ENCODE measurements around the gene ARPC5L. TPM values are rescaled to one million over a fixed set of nuclear protein-coding genes. Genes with fewer than 3 reads are reported as not detected.

The ARPC5L gene
- polyA plus RNA-seq, 1 experiment: 62.0 TPM

DNA sequence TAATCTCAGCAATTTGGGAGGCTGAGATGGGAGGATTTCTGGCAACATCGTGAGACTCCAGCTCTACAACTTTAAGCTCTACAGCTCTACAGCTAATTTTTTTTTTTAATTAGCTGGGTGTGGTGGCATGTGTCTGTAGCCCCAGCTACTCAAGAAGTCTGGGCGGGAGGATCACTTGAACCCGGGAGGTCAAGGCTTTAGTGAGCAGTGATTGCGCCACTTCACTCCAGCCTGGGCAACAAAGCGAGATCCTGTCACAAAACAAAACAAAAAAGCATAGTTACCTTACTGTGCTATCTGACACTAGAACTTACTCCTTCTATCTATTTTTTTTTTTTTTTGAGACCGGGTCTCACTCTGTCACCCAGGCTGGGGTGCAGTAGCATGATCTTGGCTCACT is 15.0 kb upstream of the ARPC5L start:
- ChIA-PET POLR2A (no interaction called here), CTCF (interaction anchor here (13.2 kb wide), 1 partner anchor 73 kb away, joined by 674 read pairs; the partner anchor contains the start of genes NR6A1 and OLFML2A)
- TF ChIP-seq CTCF (IDR thresholded peaks at IDR 0.05; ENCODE audit: low read depth, low read length): no peak
- Histone ChIP-seq H3K27ac (ENCODE audit: low read depth, low read length) (no peak overlapping the region), H3K27me3 (ENCODE audit: control insufficient read depth, insufficient read depth, low read length) (peaks cover 3% of the 10 kb centered on the region), H3K9me3 (ENCODE audit: control insufficient read depth, insufficient read depth, low read length) (no peaks in the 10 kb centered on the region), H3K4me3 (ENCODE audit: low read depth, low read length) (no peak overlapping the region)
- no peak for DNase-seq (ENCODE audit: low read depth, low spot score)

DNA sequence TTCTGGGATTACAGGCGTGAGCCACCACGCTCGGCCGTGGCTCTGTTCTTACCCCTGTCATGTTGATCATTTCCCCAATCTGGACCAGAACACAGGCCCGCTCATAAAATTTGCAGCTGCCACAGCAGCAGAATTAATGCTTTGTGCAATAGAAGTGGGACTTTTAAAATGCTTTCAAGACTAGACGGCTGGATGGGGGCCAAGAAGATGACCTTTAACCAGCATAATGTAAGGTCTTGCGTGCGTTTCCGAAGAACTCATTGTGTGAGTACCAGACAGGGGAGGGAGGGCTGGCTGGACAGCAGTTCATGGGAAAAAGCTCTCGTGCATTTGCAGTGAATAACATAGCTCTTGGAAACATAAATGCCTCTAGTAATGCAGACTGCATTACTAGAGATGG is 12.1 kb upstream of the ARPC5L start:
- Histone ChIP-seq H3K4me3 (ENCODE audit: low read depth, low read length) (no peak overlapping the region), H3K27ac (ENCODE audit: low read depth, low read length) (no peak overlapping the region), H3K9me3 (ENCODE audit: control insufficient read depth, insufficient read depth, low read length) (no peaks in the 10 kb centered on the region), H3K27me3 (ENCODE audit: control insufficient read depth, insufficient read depth, low read length) (peaks cover 3% of the 10 kb centered on the region)
- TF ChIP-seq CTCF (IDR thresholded peaks at IDR 0.05; ENCODE audit: low read depth, low read length): no peak
- ChIA-PET CTCF (interaction anchor here (13.2 kb wide), 1 partner anchor 76 kb away, joined by 674 read pairs; the partner anchor contains the start of genes NR6A1 and OLFML2A), POLR2A (interaction anchor here (1.1 to 1.3 kb wide), 2 partner anchors 38 to 70 kb away, joined by 3 to 17 read pairs; no protein-coding TSS in a partner anchor)
- DNase-seq (ENCODE audit: low read depth, low spot score): peak; percentile 56

DNA sequence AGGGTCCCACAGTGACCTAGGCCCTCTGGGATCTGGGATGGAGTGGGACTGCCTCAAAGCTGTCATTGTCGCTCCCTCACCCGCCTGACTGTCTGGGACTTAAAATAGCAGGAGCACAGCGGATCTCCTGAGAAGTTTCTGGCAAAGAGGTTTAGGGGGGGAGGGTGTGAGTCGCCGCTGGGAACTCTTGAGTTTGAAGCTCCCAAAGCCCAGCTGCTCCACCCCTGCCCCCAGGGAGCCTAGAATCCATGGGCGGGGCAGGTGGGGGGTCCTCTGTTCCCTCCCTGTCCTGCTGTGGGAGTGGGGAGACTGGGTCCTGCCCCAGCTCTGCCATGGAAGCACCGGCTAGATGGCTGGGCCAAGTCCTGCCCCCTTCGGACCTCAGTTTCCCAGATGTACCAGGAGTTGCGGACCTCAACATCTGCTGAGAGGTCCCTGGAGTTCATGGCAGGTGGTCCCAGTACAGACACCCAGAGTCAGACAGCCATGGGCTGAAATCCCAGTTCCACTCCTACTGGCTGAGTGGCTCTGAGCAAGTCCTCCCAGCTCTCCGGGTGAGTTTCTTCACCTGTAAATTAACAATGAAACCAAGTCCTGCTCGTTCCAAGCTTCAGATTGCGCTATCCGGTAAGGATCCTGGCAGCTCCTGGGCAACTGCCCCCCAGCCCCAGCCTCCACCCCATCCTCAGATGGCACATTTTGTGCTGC is 9.7 kb upstream of the ARPC5L start:
- POLR2A ChIA-PET: interaction anchor here (0.6 to 2.9 kb wide), 8 partner anchors 10 to 409 kb away, joined by 3 to 12 read pairs (median 3); partner anchors contain the start of genes GAPVD1 and NR6A1
- no peak for DNase-seq (ENCODE audit: low read depth, low spot score)
- H3K27me3 ChIP-seq (ENCODE audit: control insufficient read depth, insufficient read depth, low read length): peaks cover 3% of the 10 kb centered on the region
- no peak overlapping the region for H3K27ac ChIP-seq (ENCODE audit: low read depth, low read length)
- CTCF ChIA-PET: interaction anchor here (0.6 to 13.2 kb wide), 29 partner anchors 10 to 523 kb away, joined by 3 to 674 read pairs (median 5); partner anchors contain the start of genes ARPC5L, NR6A1, OLFML2A and RPL35
- H3K9me3 ChIP-seq (ENCODE audit: control insufficient read depth, insufficient read depth, low read length): no peaks in the 10 kb centered on the region
- TF ChIP-seq CTCF (IDR thresholded peaks at IDR 0.05; ENCODE audit: low read depth, low read length): no peak
- peak overlapping the region; percentile 61; the same call in 1 of the 2 replicates for H3K4me3 ChIP-seq (ENCODE audit: low read depth, low read length)

DNA sequence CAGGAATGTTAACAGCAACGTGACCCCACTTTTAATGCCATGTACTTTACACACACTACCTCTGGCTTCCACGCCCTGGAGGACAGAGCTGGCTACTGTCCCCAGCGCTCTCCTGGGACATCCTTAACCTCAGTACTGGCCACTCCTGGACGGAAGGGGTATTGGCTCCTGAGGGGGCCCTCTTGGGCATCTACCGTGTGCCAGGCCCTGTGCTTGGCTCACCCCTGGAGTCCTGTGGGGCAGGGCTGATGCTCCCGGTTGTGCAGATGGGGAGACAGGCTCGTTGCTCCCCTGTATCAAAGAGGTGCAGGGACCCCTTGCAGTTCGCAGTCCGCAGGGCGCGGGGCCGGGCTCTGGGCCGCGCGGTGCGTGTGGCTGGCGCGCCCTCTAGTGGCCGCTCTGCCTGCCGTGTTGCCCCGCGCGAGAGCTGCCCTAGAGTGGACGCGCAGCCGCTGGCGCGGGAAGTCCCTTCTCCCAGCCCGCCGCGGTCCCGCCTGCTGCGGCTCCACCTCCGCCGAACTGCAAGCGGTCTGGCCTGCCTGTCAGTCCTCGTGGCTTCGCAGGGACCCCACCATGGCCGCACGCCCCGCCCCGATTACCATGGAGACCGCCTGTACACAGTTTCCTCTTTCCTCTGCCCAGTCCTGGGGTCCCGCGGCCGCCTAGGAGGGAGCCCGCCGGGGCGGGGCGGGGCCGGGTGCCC is 8.9 kb upstream of the ARPC5L start, which contains the start of gene WDR38:
WDR38 (plus strand) TSS at position 632 of the 703 bp plus-strand sequence. CDS start 72 bp downstream, outside the sequence.
- peak; percentile 82 for TF ChIP-seq CTCF (IDR thresholded peaks at IDR 0.05; ENCODE audit: low read depth, low read length)
- peak within 1 kb of the TSS; percentile 61 for H3K4me3 ChIP-seq (ENCODE audit: low read depth, low read length)
- no peak within 1 kb of the TSS for H3K27ac ChIP-seq (ENCODE audit: low read depth, low read length)
- peaks cover 3% of the 10 kb centered on the region for H3K27me3 ChIP-seq (ENCODE audit: control insufficient read depth, insufficient read depth, low read length)
- no peaks in the 10 kb centered on the region; the same call in 1 of the 2 replicates for H3K9me3 ChIP-seq (ENCODE audit: control insufficient read depth, insufficient read depth, low read length)
- no peak for DNase-seq (ENCODE audit: low read depth, low spot score)
- ChIA-PET CTCF (interaction anchor here (0.6 to 13.2 kb wide), 37 partner anchors 9 to 523 kb away, joined by 3 to 674 read pairs (median 4); partner anchors contain the start of genes ARPC5L, NR6A1, OLFML2A and RPL35), POLR2A (interaction anchor here (0.6 to 2.9 kb wide), 9 partner anchors 11 to 409 kb away, joined by 3 to 12 read pairs (median 3); partner anchors contain the start of genes GAPVD1 and NR6A1)

Measured in AG04450 (cell line).